Calu3 (cell line): ENCODE measurements around the gene SRSF4. TPM values are rescaled to one million over a fixed set of nuclear protein-coding genes. Genes with fewer than 3 reads are reported as not detected.

Experiments used
- Bru-seq: library from RNA; stranded (reverse); fragments of 400-500 nt; gene quantifications from one replicate; lab custom pipeline; 2021; lab: Mats Ljungman, UMichigan
- BruChase-seq, 2 experiments: library from RNA; stranded (reverse); fragments of 400-500 nt; gene quantifications; one replicate each; lab custom pipeline; 2021; lab: Mats Ljungman, UMichigan
- BruUV-seq: library from RNA; stranded (reverse); fragments of 400-500 nt; replicated peaks from 2 replicates; lab custom pipeline; 2021; lab: Mats Ljungman, UMichigan
- CTCF ChIA-PET: fragments of 300-600 bp; sonication (Branson Sonifier 250); formaldehyde crosslinking; loops from one replicate; lab custom pipeline; 2022; ENCODE audit warnings: antibody characterized with exemption; lab: Charles Lee
- DNase-seq: peaks from one replicate; pipeline ENCODE4 v3.0.0; 2022
- H3K27ac Mint-ChIP-seq: one replicate; pipeline ENCODE4 v1.8.0; 2022; ENCODE audit warnings: mixed read lengths; ENCODE audit not compliant: unreplicated experiment
- H3K27me3 Mint-ChIP-seq: one replicate; pipeline ENCODE4 v1.8.0; 2022; ENCODE audit warnings: mixed read lengths; ENCODE audit not compliant: unreplicated experiment
- H3K36me3 Mint-ChIP-seq: one replicate; pipeline ENCODE4 v1.8.0; 2022; ENCODE audit warnings: mild to moderate bottlenecking, moderate library complexity, mixed read lengths; ENCODE audit not compliant: insufficient read depth, unreplicated experiment
- H3K4me1 Mint-ChIP-seq: one replicate; pipeline ENCODE4 v1.8.0; 2022; ENCODE audit warnings: mild to moderate bottlenecking, low read depth, mixed read lengths; ENCODE audit not compliant: unreplicated experiment
- H3K4me3 Mint-ChIP-seq: one replicate; pipeline ENCODE4 v1.8.0; 2022; ENCODE audit warnings: mild to moderate bottlenecking, low read depth, moderate library complexity, mixed read lengths; ENCODE audit not compliant: unreplicated experiment
- H3K9me3 Mint-ChIP-seq: one replicate; pipeline ENCODE4 v1.8.0; 2022; ENCODE audit warnings: low read depth, mixed read lengths; ENCODE audit not compliant: unreplicated experiment
- intact Hi-C: fragments of 100-400 bp; cut with micrococcal nuclease; formaldehyde crosslinking; loops from one replicate; pipeline ENCODE4 v1.10.0; 2022; ENCODE audit not compliant: unreplicated experiment
- long read RNA-seq: library from polyadenylated mRNA; stranded (forward); transcript quantifications from one replicate; pipeline ENCODE4 v2.0.0, GENCODE V29; 2022
- total RNA-seq: library from RNA; stranded (reverse); gene quantifications from 2 replicates; pipeline ENCODE4 v1.2.3, GENCODE V29; 2022
- TF ChIP-seq, protein P1 (sequence below): fragments of 200-600 bp; IDR thresholded peaks from one replicate; pipeline ENCODE4 v1.8.0; 2022; ENCODE audit warnings: antibody characterized with exemption; ENCODE audit not compliant: unreplicated experiment

The SRSF4 gene
- total RNA-seq = 64.8 and 65.4 TPM in 2 replicates
- Bru-seq, nascent RNA = percentile 96 among the genes with signal in this experiment
- percentile 94 among the genes with signal in this experiment for BruChase-seq, experiment 1, labeled RNA remaining after a 6-hour chase
- percentile 95 among the genes with signal in this experiment for BruChase-seq, experiment 2, labeled RNA remaining after a 2-hour chase
- long read RNA-seq, transcript SRSF4-202 (5 exons, 1,264 nt) = minor isoform, 5 of 80 reads
- long read RNA-seq, transcript SRSF4-201 (6 exons, 2,387 nt) = major isoform, 53 of 80 reads
- long read RNA-seq, partial matches to known transcripts = 5 of 80 reads
- long read RNA-seq, other reads (novel, unspliced or antisense) = 17 of 80 reads

DNA sequence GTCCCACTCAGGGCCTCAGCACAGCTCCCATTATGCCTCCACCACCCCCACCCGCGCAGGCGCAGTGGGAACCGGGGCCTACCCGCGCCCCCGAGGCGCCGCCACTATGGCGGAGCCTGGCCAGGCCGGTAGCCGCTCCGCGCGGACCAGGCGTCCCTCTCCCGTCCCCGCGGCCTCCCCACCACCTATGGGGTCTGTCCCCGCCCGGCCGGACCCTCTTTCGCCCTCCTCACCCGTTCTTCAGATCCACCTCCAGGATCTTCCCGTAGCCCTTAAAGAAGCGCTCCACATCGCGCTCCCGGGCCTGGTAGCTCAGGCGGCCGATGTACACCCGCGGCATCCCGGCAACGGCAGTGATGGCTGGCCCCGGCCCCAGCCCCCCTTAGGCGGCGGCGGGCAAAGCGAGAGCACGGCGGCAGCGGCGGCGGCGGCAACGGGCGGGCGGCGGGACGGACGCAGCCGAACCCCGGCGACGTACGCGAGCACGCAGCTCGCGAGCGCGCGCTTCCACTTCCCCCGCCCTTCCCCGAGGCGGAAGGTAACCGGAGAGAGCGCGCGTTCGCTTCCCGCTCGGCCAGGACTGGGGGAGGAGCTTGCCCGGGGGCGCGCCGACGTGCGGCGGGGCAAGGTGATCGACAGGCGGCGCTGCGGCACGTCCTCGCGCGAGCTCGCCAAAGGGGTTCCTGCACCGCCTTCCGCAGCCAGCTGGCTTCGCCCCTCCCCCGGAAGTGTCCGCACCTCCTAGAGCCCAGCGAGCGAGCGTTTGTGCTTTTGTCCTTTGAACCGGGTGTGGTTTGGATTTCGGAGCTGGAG lies at the start of gene SRSF4:
SRSF4 (minus strand) TSS at position 488 of the 813 bp plus-strand sequence; CDS start at position 340, 148 bp downstream.
- H3K27ac Mint-ChIP-seq = peak within 1 kb of the TSS; percentile 86
- intact Hi-C loops = no loop called here
- no peaks in the 10 kb centered on the region for H3K27me3 Mint-ChIP-seq
- peaks cover 53% of the 10 kb centered on the region for H3K36me3 Mint-ChIP-seq
- DNase-seq = peak; percentile 99
- peak within 1 kb of the TSS; percentile 90 for H3K4me3 Mint-ChIP-seq
- no TSS peak for BruUV-seq
- TF ChIP-seq, protein P1, sequence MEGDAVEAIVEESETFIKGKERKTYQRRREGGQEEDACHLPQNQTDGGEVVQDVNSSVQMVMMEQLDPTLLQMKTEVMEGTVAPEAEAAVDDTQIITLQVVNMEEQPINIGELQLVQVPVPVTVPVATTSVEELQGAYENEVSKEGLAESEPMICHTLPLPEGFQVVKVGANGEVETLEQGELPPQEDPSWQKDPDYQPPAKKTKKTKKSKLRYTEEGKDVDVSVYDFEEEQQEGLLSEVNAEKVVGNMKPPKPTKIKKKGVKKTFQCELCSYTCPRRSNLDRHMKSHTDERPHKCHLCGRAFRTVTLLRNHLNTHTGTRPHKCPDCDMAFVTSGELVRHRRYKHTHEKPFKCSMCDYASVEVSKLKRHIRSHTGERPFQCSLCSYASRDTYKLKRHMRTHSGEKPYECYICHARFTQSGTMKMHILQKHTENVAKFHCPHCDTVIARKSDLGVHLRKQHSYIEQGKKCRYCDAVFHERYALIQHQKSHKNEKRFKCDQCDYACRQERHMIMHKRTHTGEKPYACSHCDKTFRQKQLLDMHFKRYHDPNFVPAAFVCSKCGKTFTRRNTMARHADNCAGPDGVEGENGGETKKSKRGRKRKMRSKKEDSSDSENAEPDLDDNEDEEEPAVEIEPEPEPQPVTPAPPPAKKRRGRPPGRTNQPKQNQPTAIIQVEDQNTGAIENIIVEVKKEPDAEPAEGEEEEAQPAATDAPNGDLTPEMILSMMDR = peak; percentile 76
- H3K4me1 Mint-ChIP-seq = peaks cover 28% of the 10 kb centered on the region
- CTCF ChIA-PET = interaction anchor here (0.8 to 3.2 kb wide), 4 partner anchors 13 to 300 kb away, joined by 4 to 31 read pairs (median 10); no protein-coding TSS in a partner anchor
- H3K9me3 Mint-ChIP-seq = no peaks in the 10 kb centered on the region

DNA sequence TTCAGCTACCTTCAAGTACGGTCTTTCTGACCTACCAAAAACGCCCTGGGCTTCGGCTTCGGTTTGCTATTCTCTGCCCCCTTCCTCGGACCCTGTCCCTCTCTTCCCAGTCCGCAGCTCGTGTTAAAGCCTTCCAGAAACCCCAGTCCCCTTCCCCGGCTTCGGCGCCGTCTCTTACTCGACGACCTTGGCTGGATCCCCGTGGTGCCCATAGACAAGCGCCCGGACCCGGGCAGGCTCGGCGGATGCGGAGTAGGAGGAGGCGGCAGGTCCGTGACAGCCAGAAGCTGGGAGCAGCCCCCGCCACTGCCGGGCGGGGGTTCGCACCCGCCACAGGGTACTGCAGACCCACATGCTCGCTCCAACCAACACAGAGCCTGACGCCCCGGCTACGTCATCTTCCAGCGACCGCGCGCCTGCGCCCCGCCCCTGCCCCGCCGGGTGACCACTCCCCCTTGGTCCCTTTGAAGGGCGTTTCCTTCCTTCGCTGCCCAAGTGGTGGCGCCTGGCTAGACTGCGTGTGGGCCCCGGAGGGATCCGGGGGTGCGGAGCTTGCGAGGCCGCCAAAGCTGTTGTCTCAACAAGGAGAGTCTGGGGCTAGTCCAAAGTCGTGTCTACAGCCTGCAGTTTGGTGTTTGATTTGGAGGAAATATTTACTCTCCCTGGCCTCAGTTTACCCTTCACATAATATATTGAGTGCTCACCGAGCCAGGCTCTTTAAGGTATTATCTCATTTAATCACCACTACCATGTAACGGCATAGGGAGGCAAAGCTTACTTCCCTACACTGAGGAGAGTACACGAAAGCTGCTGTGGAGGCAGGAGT lies 49.1 kb upstream of the SRSF4 start, which contains the start of gene MECR:
MECR (minus strand) TSS at position 382 of the 826 bp plus-strand sequence; CDS start at position 354, 28 bp downstream.
- no peaks in the 10 kb centered on the region for H3K9me3 Mint-ChIP-seq

DNA sequence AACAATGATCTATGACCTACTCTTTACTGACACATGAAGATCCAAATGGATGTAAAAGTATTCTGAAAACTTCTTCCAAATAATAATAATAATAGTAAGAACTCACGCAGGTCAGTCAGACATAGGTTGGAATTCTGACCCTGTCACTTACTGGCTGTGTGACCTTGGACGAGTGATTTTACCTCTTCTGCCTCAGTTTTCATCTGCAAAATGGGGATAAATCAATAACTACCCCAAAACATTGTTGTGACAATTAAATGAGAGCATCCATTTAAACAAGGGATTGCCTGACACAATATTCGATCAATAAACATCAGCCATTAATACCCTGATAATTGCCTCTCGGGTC lies 48.5 kb upstream of the SRSF4 start:
- Mint-ChIP-seq H3K4me1 (peaks cover 27% of the 10 kb centered on the region), H3K36me3 (peaks cover 21% of the 10 kb centered on the region), H3K9me3 (no peaks in the 10 kb centered on the region), H3K4me3 (peak overlapping the region; percentile 95), H3K27ac (peak overlapping the region; percentile 83), H3K27me3 (peaks cover 21% of the 10 kb centered on the region)
- intact Hi-C loops = loop anchor here (10.0 kb wide), 1 partner anchor 485 kb away; no protein-coding TSS in a partner anchor
- BruUV-seq = no TSS peak
- TF ChIP-seq, protein P1 = no peak
- CTCF ChIA-PET = interaction anchor here (0.5 to 1.2 kb wide), 2 partner anchors 9 to 446 kb away, joined by 3 read pairs; no protein-coding TSS in a partner anchor
- DNase-seq = no peak

More for the DNA sequence above, 49.1 kb upstream of the SRSF4 start, which contains the start of gene MECR:
- CTCF ChIA-PET = interaction anchor here (0.5 to 1.2 kb wide), 2 partner anchors 8 to 447 kb away, joined by 3 read pairs; no protein-coding TSS in a partner anchor
- peak; percentile 97 for DNase-seq
- peaks cover 27% of the 10 kb centered on the region for H3K4me1 Mint-ChIP-seq
- peak within 1 kb of the TSS; percentile 83 for H3K27ac Mint-ChIP-seq
- no TSS peak for BruUV-seq
- peaks cover 21% of the 10 kb centered on the region for H3K36me3 Mint-ChIP-seq
- TF ChIP-seq, protein P1 = peak; percentile 19
- intact Hi-C loops = loop anchor here (10.0 kb wide), 1 partner anchor 484 kb away; no protein-coding TSS in a partner anchor
- H3K4me3 Mint-ChIP-seq = peak within 1 kb of the TSS; percentile 95
- H3K27me3 Mint-ChIP-seq = peaks cover 21% of the 10 kb centered on the region
